Limb (tissue), 2 donors: Measurements from ENCODE around the gene GPR18.

Experiments used
- DNase-seq, 2 donors: peaks; one replicate each; pipeline ENCODE4 v3.0.0-alpha.2; 2016; ENCODE audit errors: extremely low spot score in 2 of 2

The GPR18 gene

GRCh38 chr13:99208845-99209527, 49.2 kb downstream of the GPR18 start:
- DNase-seq = no peak

GRCh38 chr13:99208185-99208584, 50.0 kb downstream of the GPR18 start:
- DNase-seq = no peak

- DNase-seq = no peak
Observed at GRCh38 chr13:99207511-99207910, 50.7 kb downstream of the GPR18 start.

GRCh38 chr13:99206873-99207272, 51.3 kb downstream of the GPR18 start:
- no peak for DNase-seq

GRCh38 chr13:99206226-99206625, 52.0 kb downstream of the GPR18 start:
- no peak for DNase-seq

GRCh38 chr13:99205621-99206220, 52.5 kb downstream of the GPR18 start:
- DNase-seq = no peak
